Activated CD4-positive, alpha-beta T cell treated with anti-CD3 and anti-CD28 coated beads for 24 hours (primary cell): ENCODE measurements around the gene MRPL21.

Source experiments
- DNase-seq, 2 donors: peaks; one replicate each; pipeline ENCODE4 v3.0.0-alpha.2; 2020; ENCODE audit warnings: low read depth in 2 of 2

MRPL21 gene

DNA sequence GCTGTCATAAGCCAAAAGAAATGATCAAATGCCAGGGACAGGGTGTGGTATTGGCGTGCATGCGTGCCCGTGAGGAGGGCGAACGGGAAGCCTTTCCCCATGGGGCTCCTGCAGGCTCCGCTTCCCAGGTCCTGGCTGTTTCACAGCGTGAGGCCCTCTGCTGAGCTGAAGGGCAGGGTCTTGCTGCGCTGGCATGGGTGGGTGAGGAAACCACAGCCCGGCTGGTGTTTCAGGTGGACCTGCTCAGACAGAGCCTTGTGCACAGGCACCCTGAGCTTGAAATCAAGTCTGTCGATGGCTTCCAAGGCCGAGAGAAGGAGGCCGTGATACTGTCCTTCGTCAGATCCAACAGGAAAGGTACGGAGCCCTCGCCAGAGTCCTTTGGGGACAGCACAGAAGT is 31.4 kb upstream of the MRPL21 start:
- DNase-seq, result no peak

DNA sequence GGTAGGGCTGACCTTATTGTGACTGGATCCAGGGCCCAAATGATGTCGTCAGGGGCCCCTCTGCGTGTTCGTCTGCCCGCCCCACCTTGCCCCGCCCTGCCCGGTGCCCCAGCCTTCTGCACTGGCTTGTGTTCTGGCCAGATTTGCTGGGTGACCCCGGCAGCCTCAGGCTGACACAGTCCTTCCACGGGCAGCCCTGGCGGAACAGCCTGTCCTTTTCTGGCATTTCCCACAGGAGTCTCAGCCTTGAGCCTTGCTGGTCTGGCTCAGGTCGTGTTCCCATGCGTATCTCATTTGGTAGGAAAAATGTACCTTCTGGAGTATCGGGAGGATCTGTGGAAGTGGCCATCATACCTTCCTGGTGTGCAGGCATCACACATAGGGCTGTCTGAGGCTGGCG is 31.0 kb upstream of the MRPL21 start:
- no peak for DNase-seq

DNA sequence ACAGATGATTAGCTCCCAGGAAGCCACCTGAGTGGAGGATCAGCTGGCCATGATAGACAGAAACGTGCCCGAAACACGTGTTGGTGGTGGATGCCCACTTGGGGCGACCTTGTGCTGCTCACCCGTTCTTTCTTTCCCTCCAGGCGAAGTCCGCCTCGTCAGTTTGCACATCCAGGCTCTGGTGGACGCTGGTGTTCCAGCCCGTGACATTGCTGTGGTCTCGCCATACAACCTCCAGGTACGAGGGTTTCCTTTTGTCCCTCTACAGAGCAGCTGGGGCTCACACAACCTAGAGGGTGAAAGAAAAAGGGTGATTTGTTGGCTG is 30.7 kb upstream of the MRPL21 start:
- DNase-seq, result no peak

DNA sequence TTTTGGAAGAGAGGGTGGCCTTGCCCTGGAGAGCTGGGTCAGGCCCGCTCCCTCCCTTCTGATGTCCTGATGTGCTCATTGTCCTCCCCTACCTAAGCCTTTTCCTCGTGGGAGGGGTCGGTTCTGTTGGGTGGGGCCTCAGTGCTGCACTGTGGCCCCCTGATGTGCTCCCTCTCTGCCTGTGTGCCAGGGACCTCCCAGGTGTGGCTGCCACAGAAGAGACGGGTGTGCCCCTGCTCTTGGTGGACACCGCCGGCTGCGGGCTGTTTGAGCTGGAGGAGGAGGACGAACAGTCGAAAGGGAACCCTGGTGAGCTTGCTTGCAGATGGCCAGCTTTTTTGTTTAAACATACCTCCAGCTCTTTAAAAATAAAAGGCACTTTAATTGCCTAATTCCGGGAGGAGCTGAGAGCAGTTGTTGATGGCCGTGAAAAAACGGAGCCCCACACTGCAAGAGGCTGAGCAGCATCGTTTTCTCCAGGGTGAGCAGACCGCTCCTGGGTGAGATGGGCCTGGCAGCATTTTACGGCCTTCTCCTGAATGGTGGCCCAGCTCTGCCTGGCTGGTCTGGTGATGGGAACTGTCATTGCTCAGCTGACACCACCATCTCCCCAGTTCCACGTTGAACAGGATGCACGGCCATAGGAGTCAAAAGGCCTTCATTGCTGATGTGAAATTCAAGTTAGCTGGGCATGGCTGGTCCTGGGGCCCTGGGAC is 30.1 kb upstream of the MRPL21 start:
- DNase-seq, result no peak

DNA sequence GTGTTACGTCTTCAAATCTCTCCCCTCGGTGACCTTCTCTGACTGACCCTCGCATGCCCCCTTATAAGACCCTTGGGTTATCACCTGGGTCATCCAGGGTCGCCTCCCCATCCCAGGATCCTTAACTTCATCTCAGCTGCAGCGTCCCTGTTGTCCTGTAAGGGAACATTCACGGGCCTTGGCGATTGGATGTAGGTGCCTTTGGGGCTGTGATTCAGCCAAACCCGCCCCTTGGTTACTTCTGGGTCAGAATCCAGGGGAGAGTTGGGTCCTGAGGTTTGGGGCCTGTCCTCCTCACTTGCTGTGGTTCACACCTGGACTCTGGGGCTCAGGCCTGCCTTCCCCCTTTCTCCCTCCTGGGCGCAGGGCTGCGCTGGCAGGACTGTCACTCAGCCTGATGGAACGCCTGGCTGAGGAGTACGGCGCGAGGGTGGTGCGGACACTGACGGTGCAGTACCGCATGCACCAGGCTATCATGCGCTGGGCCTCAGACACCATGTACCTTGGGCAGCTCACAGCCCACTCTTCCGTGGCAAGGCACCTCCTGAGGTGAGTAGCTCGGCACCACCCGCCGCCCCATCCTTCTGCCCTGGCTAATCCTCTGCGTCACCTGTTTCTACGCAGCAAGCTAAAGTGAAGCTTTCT is 29.4 kb upstream of the MRPL21 start:
- no peak for DNase-seq

DNA sequence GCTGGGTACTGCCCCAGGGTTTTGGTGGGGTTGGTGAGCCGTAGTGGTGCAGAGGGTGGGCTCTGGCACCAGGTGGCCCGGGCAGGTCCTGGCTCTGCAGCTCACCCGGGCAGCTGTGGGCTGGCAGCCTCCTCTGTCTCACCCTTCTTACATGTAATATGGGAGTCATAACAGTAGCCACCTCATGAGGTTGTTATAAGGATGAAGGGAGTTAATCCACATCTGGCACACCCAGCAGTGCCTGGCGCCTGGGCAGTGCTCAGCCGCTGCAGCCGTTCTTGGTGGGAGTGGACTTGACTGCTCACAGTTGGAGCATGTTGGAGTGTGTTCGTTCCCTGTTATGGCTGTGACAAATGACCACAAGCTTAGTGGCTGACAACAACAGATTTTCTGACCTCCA is 28.7 kb upstream of the MRPL21 start:
- no peak for DNase-seq

DNA sequence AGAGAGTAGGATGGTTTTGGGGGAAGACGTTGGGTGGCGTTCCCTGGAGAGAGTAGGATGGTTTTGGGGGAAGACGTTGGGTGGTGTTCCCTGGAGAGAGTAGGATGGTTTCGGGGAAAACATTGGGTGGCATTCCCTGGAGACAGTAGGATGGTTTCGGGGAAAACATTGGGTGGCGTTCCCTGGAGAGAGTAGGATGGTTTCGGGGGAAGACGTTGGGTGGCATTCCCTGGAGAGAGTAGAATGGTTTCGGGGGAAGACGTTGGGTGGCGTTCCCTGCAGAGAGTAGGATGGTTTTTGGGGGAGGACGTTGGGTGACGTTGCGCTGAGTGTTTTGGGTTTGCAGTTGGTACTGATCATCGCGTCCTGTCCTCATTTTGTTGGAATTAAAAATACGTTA is 28.3 kb upstream of the MRPL21 start:
- no peak for DNase-seq

DNA sequence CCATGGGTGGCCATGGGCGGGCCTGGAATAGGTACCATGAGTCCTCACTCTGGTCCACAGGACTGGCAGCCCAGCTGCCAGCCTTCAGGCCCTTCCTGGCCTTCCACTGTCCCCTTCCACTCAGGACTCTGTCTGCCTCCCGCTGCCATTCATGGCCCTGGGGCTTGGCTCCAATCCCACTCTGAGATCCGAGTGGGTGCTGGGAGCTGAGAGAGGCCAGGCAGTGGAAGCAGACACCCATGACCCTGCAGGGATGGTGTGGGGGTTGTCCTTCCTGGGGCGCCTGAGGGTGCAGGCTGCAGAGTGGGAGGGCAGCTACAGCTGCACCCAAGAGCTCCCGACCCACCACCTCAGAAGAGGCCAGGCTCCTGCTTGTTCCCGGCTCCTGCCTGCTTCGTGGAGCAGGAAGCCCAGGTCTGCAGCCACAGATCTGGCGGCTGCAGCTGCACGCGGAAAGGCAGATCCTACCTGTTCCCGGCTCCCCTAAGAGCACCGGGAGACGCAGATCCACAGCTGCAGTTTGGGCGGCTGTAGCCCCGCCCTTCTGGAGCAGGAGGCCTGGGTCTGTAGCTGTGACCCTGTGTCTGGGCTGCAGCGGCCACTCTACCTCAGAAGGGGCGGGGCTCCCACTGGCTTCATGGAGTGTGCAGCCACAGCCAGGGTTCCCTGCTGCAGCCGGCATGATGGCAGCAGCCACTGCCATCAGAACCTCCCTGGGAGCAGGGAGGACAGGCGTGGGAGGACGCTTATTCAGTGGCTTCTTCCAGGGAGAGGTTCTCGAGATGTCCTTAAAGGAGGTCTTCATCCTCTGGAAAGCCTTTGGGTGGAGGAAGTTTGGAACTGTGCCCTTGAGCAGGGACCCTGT is 27.6 kb upstream of the MRPL21 start:
- DNase-seq, result no peak

DNA sequence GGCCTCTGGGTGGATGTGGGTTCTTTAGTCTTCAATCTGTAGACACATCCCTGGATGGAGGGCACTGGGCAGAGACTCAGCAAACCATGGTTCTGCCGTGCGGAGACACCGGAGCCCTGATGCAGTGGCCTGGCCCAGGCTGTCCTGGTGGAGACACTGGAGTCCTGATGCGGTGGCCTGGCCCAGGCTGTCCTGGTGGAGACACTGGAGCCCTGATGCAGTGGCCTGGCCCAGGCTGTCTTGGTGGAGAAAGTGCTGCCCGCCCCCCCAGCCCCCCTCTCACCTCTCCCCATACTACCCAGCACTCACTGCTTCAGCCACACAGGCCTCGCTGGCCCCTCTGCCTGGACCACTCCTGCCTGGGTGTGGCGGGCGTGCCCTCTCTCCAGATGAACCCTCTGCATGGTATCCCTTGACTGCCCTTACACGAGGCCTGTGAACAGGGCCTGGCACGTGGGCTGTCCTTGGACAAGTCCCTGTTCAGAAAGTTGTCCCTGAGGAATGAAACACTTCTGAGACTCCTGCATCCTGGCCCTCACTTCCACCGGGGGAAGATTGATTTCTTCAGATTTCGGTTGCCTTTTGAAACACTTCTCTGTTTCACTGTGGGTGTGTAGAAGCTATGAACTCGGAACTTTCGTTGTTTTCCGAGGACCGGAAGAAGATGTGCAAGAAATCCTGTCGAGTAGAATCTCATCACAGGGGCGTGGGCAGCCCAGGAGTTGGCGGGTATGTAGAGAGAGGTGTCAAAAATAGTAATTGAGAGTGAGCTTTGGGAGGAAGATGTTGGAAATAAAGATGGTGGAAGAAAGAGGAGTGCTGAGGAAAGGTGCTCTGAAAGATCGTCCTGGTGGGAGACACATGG is 26.3 kb upstream of the MRPL21 start:
- DNase-seq, result no peak

DNA sequence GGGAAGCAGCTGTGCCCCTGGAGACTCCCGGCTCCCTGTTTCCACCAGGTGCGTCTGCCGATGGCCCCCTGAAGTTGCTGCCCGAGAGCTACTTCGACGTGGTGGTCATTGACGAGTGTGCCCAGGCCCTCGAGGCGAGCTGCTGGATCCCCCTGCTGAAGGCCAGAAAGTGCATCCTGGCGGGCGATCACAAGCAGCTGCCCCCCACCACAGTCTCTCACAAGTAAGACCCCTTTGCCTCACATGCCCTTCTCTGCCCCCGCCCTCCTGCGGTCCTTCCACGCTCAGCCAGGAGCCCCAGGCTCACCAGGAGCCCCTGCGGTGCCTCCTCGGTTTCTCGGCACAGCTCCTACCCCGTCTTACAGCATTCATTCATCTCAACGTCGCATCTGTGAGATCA is 25.5 kb upstream of the MRPL21 start:
- no peak for DNase-seq

DNA sequence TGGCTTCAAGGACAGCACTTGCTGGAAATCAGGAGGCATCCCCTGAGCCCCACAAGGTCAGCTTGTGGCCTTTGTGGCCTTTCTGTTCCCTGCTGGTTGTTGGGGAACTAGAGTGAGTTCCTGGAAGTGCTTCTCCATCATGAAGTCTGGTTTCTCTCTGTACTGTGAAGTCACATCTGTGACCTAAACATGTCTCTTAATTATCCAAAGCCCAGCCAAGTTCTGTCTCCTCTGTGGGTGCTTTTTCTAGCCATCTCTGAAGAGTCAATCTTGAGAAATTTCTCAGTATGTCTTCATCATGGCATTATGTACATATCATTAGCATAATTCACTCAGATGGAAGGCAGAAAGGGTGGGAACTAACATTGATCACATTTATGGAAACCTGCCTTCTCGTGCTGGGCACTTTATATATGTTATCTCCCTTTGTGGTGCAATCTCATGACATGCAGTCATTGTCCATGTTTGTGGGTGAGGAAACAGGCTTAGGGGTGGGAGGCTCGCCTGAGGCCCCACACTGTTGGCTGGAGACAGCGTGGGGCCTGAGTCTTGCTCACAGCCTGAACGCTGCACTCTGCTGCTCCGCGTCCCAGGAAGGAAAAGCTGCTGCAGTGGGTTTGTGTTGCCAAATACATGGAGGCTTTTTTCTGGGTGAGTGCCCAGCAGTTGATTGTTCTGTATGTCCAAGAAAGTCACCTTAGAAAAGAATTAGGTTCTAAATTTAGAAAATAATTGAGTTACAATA is 24.7 kb upstream of the MRPL21 start:
- no peak for DNase-seq

DNA sequence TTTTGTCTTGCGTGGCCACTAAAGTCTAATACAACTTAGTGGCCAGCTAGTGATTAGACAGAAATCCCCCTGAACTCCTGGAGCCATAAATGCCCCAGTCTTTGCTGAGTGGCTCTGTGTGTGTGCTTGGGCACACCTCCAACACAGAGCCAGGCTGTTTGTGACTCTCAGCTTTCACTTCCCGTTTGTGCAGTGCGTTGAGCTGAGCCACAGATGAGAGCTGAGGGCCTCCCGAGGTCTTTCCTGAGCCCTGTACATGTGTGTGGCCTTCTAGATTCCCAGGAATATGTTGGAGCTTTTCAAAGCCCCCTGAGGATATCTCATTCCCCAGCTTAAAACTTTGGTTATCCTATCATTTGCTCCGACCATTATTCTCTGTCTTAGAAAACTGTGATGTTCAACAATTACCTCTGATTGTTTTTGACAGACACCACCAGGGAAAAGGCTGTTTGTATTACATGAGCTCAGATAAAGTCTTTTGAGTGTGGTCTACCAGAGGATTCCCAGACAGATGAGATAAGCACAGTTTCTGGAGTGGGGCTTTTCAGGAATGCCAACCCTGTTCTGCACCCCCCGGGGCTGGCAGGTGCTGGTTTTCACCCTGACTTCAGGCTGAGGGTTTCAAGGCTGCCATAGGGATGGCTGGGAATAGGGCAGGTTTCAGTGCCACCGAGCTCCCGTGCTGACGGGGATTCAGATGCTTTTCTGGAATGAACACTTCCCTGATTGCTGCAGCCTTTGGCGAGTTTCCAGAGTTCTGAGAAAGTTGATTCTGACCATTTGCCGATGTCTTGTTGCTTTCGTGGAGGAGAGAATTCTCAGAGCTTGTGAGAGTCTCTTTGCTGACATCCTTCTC is 23.9 kb upstream of the MRPL21 start:
- DNase-seq, result no peak

DNA sequence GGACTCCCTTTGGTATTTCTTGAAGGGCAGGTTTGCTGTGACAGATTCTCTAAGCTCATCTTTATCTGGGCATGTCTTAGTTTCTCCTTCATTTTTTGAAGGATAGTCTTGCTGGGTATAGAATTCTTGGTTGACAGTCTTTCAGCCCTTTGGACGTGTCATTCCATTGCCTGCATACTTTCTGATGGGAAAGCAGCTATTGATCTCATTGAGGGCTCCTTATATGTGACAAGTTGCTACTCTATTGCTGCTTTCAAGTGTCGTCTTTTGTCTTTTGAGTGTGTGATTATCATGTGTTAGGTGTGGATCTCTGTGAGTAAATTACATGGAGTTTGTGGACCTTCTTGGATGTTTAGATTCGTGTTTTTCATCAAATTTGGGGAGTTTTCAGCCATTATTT is 22.0 kb upstream of the MRPL21 start:
- DNase-seq, result no peak

DNA sequence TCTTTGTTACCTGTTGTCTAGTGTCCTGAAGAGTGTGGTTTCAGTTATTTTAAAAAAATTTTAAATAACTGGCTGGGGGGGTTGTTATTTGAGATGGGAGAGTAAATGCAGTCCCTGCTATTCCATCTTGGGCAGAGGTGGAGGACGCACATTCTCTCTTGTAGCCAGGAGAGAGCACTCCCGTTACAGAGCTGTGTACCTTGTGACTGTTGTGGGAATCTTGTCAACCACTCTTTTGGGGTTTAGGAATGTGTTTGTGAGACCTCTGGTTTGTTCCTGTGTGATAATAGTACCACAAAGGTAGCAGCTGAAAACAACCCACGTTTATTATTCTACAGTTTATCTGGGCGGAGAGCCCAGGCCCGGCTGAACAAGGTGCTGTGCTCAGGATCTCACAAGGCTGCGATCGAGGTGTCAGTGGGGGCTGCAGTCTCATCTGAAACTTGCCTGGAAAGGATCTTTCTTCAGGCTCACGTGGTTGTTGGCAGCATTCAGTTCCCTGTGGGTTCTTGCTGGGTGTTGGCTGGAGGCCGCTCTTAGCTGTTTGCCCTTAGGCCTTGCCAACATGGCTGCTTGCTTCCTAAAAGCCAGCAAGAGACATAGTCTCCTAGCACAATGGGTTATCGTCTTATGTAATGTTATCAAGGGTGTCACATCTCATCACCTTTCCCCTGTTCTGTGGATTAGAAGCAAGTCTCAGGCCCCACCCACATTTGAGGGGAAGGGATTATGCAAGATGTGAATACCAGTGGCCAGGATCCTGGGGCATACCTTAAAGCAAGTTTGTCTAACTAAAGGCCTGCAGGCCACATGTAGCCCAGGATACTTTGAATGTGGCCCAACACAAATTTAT is 20.7 kb upstream of the MRPL21 start:
- DNase-seq, result no peak

DNA sequence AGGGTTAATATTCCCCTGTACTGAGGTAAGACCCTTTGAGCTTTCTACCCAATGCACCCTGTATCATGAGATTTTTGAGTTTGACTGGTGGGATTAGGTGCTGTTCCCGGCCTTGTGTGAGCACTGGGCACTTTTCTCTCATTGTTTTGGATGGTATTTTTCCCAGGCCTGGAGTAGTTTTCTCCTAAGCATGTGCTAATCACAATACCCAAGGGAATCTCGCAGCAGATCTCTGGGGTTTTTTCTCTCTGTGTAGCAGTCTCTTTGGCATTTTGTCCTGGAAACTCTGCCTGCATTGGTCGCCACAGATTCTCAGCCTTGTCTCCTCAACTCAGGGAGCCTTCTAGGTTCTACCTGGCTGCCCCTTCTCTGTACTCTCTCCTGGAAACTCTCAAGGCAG is 20.0 kb upstream of the MRPL21 start:
- no peak for DNase-seq

DNA sequence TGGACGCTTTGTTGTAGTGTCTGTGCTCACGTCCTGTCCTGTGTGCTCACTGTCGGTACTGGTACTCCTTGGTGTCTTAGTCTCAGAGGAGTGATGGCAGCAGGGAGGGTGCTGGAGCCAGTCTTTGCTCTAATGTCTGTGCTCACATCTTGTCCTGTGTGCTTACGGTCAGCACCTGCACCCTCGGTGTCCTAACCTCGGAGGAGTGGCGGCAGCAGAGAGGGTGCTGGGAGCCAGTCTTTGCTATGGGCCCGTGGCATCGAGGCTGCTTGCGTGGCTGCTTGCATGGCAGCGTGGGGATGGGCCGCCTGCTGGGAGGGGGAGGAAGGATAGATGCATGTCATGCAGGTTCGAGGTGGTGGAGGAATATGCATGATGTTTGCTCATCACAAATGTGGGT is 12.8 kb upstream of the MRPL21 start:
- no peak for DNase-seq

DNA sequence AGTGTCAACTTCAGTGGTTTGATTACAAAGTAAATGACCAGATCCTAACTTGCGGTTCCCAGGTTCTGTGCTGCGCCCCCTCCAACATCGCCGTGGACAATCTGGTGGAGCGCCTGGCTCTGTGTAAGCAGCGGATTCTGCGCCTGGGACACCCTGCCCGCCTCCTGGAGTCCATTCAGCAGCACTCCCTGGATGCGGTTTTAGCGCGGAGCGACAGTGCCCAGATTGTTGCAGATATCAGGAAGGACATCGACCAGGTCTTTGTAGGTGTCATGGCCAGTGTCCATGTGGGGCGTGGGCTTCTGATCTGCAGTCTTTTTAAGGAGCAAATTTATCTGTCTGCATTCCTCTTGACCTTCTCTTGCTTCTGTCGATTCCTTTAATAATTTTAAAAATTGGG is 11.1 kb upstream of the MRPL21 start:
- no peak for DNase-seq

DNA sequence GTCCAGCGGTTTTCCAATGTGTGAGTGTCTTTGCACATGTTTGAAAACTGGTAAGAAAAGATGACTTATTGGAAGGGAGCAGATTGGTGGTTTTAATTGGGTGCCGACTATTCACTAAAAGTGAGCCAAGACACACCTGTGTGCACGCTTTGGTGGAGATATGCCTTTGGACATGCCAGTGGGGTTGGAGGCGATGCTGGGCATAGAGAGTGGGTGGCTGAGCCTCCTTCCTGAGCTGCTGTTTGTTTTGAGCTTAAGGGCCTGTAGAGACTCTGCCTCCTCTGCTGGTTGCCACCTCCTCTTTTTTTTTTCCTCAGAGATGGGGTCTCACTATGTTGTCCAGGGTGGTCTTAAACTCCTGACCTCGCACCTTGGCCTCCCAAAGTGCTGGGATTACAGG is 9.6 kb upstream of the MRPL21 start:
- no peak for DNase-seq

DNA sequence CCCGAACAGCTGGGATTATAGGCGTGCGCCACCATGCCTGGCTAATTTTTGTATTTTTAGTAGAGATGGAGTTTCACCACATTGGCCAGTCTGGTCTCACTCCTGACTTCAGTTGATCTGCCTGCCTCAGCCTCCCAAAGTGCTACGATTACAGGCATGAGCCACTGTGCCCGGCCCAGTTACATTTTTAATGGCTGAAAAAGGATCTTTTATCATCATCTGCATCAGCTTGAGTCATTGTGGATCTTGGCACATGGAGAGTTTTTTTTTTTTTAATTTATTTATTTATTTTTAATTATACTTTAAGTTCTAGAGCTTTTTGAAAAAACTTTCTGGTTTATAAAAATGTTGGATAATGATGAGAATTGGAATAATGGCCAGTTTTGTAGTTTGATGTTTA is 8.6 kb upstream of the MRPL21 start:
- no peak for DNase-seq

DNA sequence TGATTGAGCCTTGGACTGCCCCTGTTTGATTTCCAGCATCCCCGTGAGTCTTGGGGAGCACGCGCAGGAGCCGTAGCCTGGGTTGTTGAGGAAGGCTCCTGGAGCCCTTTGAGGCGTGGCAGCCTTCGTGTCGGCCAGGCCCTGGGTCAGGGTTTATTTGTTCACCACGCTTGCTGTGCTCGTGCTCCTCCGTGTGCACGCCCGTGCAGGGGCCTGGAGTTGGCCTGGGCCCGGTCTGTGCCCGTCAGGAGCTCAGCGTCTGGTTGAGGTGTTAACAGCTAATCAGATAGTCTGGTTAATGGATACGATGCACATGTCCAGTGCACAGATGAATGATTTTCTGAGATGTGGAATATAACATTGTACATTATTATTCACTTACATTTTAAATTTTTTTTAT is 8.1 kb upstream of the MRPL21 start:
- DNase-seq, result no peak
